ENCODE results near the gene PSORS1C1.
A peak's percentile ranks its signal among the peaks of the same experiment; 100 is the strongest.
"Not testable (repeated sequence)": the region's sequence is repeated elsewhere in the genome, so short reads cannot be mapped to it uniquely, and the experiment has no call there.

Gene PSORS1C1

GRCh38 chr6:31178143-31179041 is 63.8 kb downstream of the PSORS1C1 start:
- peak in 1 of 4 experiments; percentile 20 for DNase-seq

GRCh38 chr6:31179042-31179386 is 64.4 kb downstream of the PSORS1C1 start:
- no peak for DNase-seq

- no peak for DNase-seq
Measured at GRCh38 chr6:31179896-31180295, 65.3 kb downstream of the PSORS1C1 start.

GRCh38 chr6:31180500-31180899 is 65.9 kb downstream of the PSORS1C1 start:
- DNase-seq = peak; percentile 80 to 88 (median 84)

GRCh38 chr6:31183287-31183686 is 68.7 kb downstream of the PSORS1C1 start:
- DNase-seq = not testable (repeated sequence)

- not testable (repeated sequence) for DNase-seq
Measured at GRCh38 chr6:31183859-31184258, 69.3 kb downstream of the PSORS1C1 start.

- DNase-seq = not testable (repeated sequence)
Measured at GRCh38 chr6:31185695-31186051, 71.1 kb downstream of the PSORS1C1 start.

GRCh38 chr6:31186052-31186734 is 71.6 kb downstream of the PSORS1C1 start:
- no peak for DNase-seq

GRCh38 chr6:31187780-31188194 is 73.2 kb downstream of the PSORS1C1 start:
- no peak for DNase-seq

GRCh38 chr6:31189223-31189622 is 74.6 kb downstream of the PSORS1C1 start:
- DNase-seq = not testable (repeated sequence)

Data from suppressor macrophage (primary cell).